CD14-positive monocyte (primary cell): ENCODE data around the gene ZNF440. TPM values are rescaled to one million over a fixed set of nuclear protein-coding genes. Genes with fewer than 3 reads are reported as not detected.
"Not testable (repeated sequence)": the region's sequence is repeated elsewhere in the genome, so short reads cannot be mapped to it uniquely, and the experiment has no call there.

Source experiments
- DNase-seq, 3 donors: peaks; one replicate each; pipeline ENCODE4 v3.0.0-alpha.2; 2011 to 2022
- H2AFZ ChIP-seq: 2 replicates; pipeline ENCODE4 v1.6.0; 2012; ENCODE audit warnings: mild to moderate bottlenecking, low read depth, low read length, inconsistent platforms; ENCODE audit not compliant: insufficient read depth, poor library complexity, severe bottlenecking
- H3K27ac ChIP-seq, 2 donors: 1 replicate in 1 of 2; 2 replicates in 1 of 2; pipeline ENCODE4 v1.5.1; 2012 to 2013; ENCODE audit warnings: low read length in 2 of 2, control low read depth in 1 of 2, inconsistent platforms in 1 of 2, low read depth in 1 of 2, mild to moderate bottlenecking in 1 of 2
- H3K27me3 ChIP-seq, 2 donors: one replicate each; pipeline versions ENCODE4 v1.6.0 to v1.6.1; 2011 to 2013; ENCODE audit warnings: low read length in 2 of 2; ENCODE audit not compliant: control insufficient read depth in 2 of 2, insufficient read depth in 2 of 2
- H3K36me3 ChIP-seq, 2 donors: replicated peaks in 1 of 2; 1 replicate in 1 of 2; 2 replicates in 1 of 2; pipeline versions ENCODE4 v1.5.1 to v1.6.1; 2012 to 2013; ENCODE audit warnings: low read length in 2 of 2, control low read depth in 1 of 2, inconsistent platforms in 1 of 2, mild to moderate bottlenecking in 1 of 2; ENCODE audit not compliant: insufficient read depth in 2 of 2, control insufficient read depth in 1 of 2
- H3K4me1 ChIP-seq, 2 donors: 1 replicate in 1 of 2; 2 replicates in 1 of 2; pipeline versions ENCODE4 v1.5.1 to v1.6.1; 2012 to 2013; ENCODE audit warnings: low read length in 2 of 2, control low read depth in 1 of 2, inconsistent platforms in 1 of 2, mild to moderate bottlenecking in 1 of 2, moderate library complexity in 1 of 2; ENCODE audit not compliant: insufficient read depth in 2 of 2, control insufficient read depth in 1 of 2
- H3K4me2 ChIP-seq: replicated peaks from 2 replicates; pipeline ENCODE3; 2012; ENCODE audit warnings: low read length, moderate library complexity, mild to moderate bottlenecking; ENCODE audit not compliant: poor library complexity, severe bottlenecking; ENCODE audit errors: extremely low read depth
- H3K4me3 ChIP-seq, 3 experiments: fragments of 200-600 bp in 1 of 3; sonication (generic) in 1 of 3; replicated peaks in 1 of 3; 1 replicate in 2 of 3; 2 replicates in 1 of 3; pipeline ENCODE4 v1.5.1; 2011 to 2013; ENCODE audit warnings: low read length in 3 of 3, mild to moderate bottlenecking in 3 of 3, control low read depth in 2 of 3, low read depth in 2 of 3, inconsistent platforms in 1 of 3, moderate library complexity in 1 of 3
- H3K79me2 ChIP-seq: 2 replicates; pipeline ENCODE4 v1.6.0; 2012; ENCODE audit warnings: mild to moderate bottlenecking, control low read depth, inconsistent platforms, low read length, moderate library complexity; ENCODE audit not compliant: insufficient read depth
- H3K9ac ChIP-seq: 2 replicates; pipeline ENCODE4 v1.6.0; 2017; ENCODE audit warnings: low read length, mild to moderate bottlenecking; ENCODE audit not compliant: insufficient read depth, poor library complexity, severe bottlenecking
- H3K9me3 ChIP-seq, 2 donors: replicated peaks in 1 of 2; 1 replicate in 1 of 2; 2 replicates in 1 of 2; pipeline versions ENCODE4 v1.5.1 to v1.6.1; 2012 to 2013; ENCODE audit warnings: low read length in 2 of 2, control low read depth in 1 of 2; ENCODE audit not compliant: control insufficient read depth in 1 of 2, insufficient read depth in 1 of 2
- H4K20me1 ChIP-seq: 2 replicates; pipeline ENCODE4 v1.6.0; 2012; ENCODE audit warnings: mild to moderate bottlenecking, low read length, control low read depth, moderate library complexity; ENCODE audit not compliant: insufficient read depth
- H3K27ac Mint-ChIP-seq, 7 donors: one replicate each; pipeline ENCODE4 v1.8.0; 2020; ENCODE audit warnings: mild to moderate bottlenecking in 7 of 7, mixed read lengths in 7 of 7, moderate library complexity in 6 of 7, inconsistent platforms in 2 of 7
- H3K27me3 Mint-ChIP-seq, 3 donors: one replicate each; pipeline ENCODE4 v1.8.0; 2021 to 2022; ENCODE audit warnings: low read depth in 3 of 3, mild to moderate bottlenecking in 3 of 3, mixed read lengths in 3 of 3, moderate library complexity in 3 of 3, inconsistent platforms in 1 of 3
- H3K36me3 Mint-ChIP-seq, 2 donors: one replicate each; pipeline ENCODE4 v1.8.0; 2020; ENCODE audit warnings: mixed read lengths in 2 of 2, inconsistent platforms in 1 of 2, mild to moderate bottlenecking in 1 of 2
- H3K4me1 Mint-ChIP-seq: one replicate; pipeline ENCODE4 v1.8.0; 2020; ENCODE audit warnings: mild to moderate bottlenecking, mixed read lengths
- H3K4me3 Mint-ChIP-seq, 2 donors: one replicate each; pipeline ENCODE4 v1.8.0; 2020; ENCODE audit warnings: mild to moderate bottlenecking in 2 of 2, mixed read lengths in 2 of 2, moderate library complexity in 1 of 2
- H3K9me3 Mint-ChIP-seq, 7 donors: one replicate each; pipeline ENCODE4 v1.8.0; 2020 to 2022; ENCODE audit warnings: mixed read lengths in 7 of 7, mild to moderate bottlenecking in 6 of 7, moderate library complexity in 6 of 7, inconsistent platforms in 2 of 7
- WGBS: methylation state at CpG from one replicate; pipeline ENCODE4 v1.1.5; 2013; ENCODE audit warnings: missing lambda C conversion rate; ENCODE audit not compliant: insufficient coverage; 5-methylcytosine and 5-hydroxymethylcytosine counted together
- intact Hi-C, 2 donors: fragments of 100-400 bp; cut with micrococcal nuclease; formaldehyde crosslinking; loops; one replicate each; pipeline versions ENCODE4 v1.15.0 to v1.15.1; 2023
- polyA plus RNA-seq, 3 donors: library from polyadenylated mRNA; depleted of rRNA in 1 of 3; unstranded in 2 of 3; stranded (reverse) in 1 of 3; fragments of 300-500 nt in 2 of 3; fragments of >200 nt in 1 of 3; fragmentation: Illumina TruSeq in 2 of 3; gene quantifications; 1 replicate in 2 of 3; 2 replicates in 1 of 3; pipeline ENCODE4 v1.2.3, GENCODE V29; 2012 to 2021
- TF ChIP-seq, protein P1 (sequence below): fragments of 200-600 bp; IDR thresholded peaks from one replicate; pipeline ENCODE4 v1.8.0; 2022; ENCODE audit warnings: antibody characterized with exemption, mild to moderate bottlenecking

ZNF440 gene
- polyA plus RNA-seq, 3 donors, result 2.4 to 4.1 (median 3.4) TPM

DNA sequence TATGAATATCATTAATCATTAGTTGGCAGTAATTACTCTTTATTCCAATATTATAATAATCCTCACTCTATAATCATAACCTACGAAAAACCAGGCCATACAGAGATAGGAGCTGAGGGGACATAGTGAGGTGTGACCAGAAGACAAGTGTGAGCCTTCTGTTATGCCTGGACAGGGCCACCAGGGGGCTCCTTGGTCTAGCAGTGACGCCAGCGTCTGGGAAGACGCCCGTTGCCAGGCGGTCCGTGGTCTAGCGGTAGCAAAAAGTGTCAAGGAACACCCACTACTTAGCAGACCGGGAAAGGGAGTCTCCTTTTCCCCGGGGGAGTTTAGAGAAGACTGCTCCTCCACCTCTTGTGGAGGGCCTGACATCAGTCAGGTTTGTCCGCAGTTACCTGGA is 42.6 kb upstream of the ZNF440 start:
- H3K36me3 ChIP-seq, result peaks cover 0 to 21% of the 10 kb centered on the region in 2 donors
- H3K4me3 Mint-ChIP-seq, H3K9ac ChIP-seq, H3K27ac ChIP-seq, H3K4me3 ChIP-seq, intact Hi-C loops, DNase-seq, H4K20me1 ChIP-seq, H3K27me3 ChIP-seq, H3K4me2 ChIP-seq, H3K27me3 Mint-ChIP-seq, H2AFZ ChIP-seq, H3K27ac Mint-ChIP-seq: not testable (repeated sequence)
- Mint-ChIP-seq H3K9me3 (peaks cover 40 to 86% (median 76%) of the 10 kb centered on the region in 7 donors), H3K4me1 (peaks cover 20% of the 10 kb centered on the region), H3K36me3 (peaks cover 21 to 26% of the 10 kb centered on the region in 2 donors)
- H3K4me1 ChIP-seq, result peaks cover 11 to 17% of the 10 kb centered on the region in 2 donors
- peaks cover 54% of the 10 kb centered on the region for H3K79me2 ChIP-seq
- TF ChIP-seq, protein P1, sequence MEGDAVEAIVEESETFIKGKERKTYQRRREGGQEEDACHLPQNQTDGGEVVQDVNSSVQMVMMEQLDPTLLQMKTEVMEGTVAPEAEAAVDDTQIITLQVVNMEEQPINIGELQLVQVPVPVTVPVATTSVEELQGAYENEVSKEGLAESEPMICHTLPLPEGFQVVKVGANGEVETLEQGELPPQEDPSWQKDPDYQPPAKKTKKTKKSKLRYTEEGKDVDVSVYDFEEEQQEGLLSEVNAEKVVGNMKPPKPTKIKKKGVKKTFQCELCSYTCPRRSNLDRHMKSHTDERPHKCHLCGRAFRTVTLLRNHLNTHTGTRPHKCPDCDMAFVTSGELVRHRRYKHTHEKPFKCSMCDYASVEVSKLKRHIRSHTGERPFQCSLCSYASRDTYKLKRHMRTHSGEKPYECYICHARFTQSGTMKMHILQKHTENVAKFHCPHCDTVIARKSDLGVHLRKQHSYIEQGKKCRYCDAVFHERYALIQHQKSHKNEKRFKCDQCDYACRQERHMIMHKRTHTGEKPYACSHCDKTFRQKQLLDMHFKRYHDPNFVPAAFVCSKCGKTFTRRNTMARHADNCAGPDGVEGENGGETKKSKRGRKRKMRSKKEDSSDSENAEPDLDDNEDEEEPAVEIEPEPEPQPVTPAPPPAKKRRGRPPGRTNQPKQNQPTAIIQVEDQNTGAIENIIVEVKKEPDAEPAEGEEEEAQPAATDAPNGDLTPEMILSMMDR, result peak; percentile 30
- 100% methylated on average over 2 of the region's 11 CpGs for WGBS
- peaks cover 55 to 81% of the 10 kb centered on the region in 2 donors for H3K9me3 ChIP-seq

DNA sequence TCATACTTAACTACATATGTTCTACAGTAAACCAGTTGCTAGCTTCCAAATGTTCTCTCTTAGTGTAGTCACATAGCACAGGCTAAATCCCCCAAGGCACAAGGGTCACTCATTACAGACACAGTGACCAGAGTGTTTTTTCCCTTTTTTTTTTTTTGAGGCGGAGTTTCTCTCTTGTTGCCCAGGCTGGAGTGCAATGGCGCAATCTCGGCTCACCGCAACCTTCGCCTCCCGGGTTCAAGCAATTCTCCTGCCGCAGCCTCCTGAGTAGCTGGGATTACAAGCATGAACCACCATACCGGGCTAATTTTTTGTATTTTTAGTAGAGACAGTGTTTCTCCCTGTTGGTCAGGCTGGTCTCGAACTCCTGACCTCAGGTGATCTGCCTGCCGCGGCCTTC is 37.4 kb upstream of the ZNF440 start:
- H2AFZ ChIP-seq, H3K27ac ChIP-seq, H4K20me1 ChIP-seq, DNase-seq, intact Hi-C loops, H3K4me2 ChIP-seq, H3K4me3 Mint-ChIP-seq, H3K27me3 Mint-ChIP-seq, H3K9ac ChIP-seq, H3K4me1 ChIP-seq, H3K27me3 ChIP-seq, H3K4me1 Mint-ChIP-seq, H3K27ac Mint-ChIP-seq: not testable (repeated sequence)
- peaks cover 53 to 67% of the 10 kb centered on the region in 2 donors for H3K36me3 Mint-ChIP-seq
- peaks cover 19% of the 10 kb centered on the region for H3K79me2 ChIP-seq
- H3K9me3 ChIP-seq, result peaks cover 55 to 100% of the 10 kb centered on the region in 2 donors
- peaks cover 44 to 98% (median 95%) of the 10 kb centered on the region in 7 donors for H3K9me3 Mint-ChIP-seq
- H3K4me3 ChIP-seq, result peak overlapping the region in 1 of 3 experiments; percentile 4
- 96% methylated on average over 4 of the region's 11 CpGs for WGBS
- peaks cover 44 to 60% of the 10 kb centered on the region in 2 donors for H3K36me3 ChIP-seq
